Panc1 (cell line): ENCODE measurements around the gene LRCH1.

Experiments used
- CTCF ChIP-seq: fragments of 450-650 bp; IDR thresholded peaks from 2 replicates; pipeline ENCODE4 v1.5.1; 2017; ENCODE audit warnings: mild to moderate bottlenecking
- POLR2AphosphoS5 ChIP-seq: IDR thresholded peaks from 2 replicates; pipeline ENCODE4 v1.6.1; 2012; ENCODE audit warnings: mild to moderate bottlenecking, low read depth, low read length, moderate library complexity

GRCh38 chr13:46606970-46607369, 54.0 kb downstream of the LRCH1 start:
- TF ChIP-seq CTCF (no peak), POLR2AphosphoS5 (no peak)
